HG02678 (cell line): ENCODE measurements around the gene ATG2A.

ENCODE experiments used
- ATAC-seq: cut with Tn5 transposase; IDR thresholded peaks from one replicate; pipeline ENCODE4 v1.9.1; 2021; ENCODE audit warnings: mild to moderate bottlenecking, moderate library complexity; ENCODE audit not compliant: unreplicated experiment

The ATG2A gene

DNA sequence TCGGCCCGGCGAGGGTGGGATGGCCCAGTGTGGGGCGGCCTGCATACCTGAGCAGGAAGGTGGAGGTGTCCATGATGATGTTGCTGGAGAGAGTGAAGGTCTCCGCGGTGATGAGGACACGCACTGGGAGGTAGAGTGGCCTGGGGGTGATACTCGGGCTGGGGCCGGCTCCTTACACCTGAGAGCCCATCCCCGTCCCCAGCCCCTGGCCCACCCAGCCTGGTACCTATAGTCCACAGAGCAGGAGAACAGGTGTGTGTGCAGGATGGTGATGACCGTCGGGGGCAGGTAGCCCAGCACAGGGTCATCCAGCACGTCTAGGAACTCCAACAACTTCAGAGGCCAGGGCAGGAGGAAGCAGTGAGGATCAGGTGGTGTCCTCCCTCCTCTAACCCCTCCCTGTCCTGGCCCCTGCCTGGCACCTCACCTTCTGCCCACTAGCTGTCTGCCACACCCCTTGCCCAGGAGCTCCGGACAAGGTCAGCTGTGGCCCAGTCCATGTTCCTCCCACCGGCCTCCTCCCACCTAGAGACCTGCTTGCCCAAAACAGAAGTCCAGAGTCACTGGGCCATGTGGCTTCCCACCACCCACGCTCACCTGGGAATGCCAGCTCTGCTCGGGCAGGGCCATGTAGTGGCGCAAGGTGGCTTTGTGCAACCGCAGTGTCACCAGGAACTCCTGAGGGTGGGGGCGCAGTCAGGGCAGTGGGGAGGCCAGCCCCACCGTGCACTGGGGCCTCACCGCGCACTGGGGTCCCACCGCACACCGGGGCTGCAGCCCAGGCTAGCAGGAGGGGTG, 11.3 kb downstream of the ATG2A start:
- no peak for ATAC-seq

DNA sequence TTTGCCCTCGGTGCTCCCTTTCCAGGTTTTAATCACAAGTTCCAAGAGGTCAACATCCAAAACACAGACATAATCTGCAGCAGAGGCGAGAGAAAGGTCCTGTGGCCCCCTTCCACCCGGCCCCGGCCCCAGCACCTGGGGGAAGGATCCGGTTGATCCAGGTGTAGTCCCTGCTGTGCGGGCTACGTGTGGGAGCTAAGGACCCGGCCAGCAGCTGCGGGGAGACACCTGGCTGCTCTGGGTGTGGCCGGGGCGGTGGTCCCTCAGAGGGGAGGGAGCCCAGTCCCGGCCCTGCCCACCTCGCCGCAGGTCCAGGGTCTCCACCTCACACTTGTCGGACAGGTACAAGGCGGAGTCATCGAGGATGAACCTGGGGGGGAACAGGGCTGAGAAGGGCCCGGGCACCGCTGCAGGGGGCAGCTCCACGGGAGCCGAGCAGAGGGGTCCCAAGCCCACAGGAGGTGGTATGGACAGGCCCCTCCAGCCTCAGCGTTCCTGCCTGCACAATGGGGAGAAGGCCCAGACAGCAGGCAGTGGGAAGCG, 13.6 kb downstream of the ATG2A start:
- no peak for ATAC-seq

DNA sequence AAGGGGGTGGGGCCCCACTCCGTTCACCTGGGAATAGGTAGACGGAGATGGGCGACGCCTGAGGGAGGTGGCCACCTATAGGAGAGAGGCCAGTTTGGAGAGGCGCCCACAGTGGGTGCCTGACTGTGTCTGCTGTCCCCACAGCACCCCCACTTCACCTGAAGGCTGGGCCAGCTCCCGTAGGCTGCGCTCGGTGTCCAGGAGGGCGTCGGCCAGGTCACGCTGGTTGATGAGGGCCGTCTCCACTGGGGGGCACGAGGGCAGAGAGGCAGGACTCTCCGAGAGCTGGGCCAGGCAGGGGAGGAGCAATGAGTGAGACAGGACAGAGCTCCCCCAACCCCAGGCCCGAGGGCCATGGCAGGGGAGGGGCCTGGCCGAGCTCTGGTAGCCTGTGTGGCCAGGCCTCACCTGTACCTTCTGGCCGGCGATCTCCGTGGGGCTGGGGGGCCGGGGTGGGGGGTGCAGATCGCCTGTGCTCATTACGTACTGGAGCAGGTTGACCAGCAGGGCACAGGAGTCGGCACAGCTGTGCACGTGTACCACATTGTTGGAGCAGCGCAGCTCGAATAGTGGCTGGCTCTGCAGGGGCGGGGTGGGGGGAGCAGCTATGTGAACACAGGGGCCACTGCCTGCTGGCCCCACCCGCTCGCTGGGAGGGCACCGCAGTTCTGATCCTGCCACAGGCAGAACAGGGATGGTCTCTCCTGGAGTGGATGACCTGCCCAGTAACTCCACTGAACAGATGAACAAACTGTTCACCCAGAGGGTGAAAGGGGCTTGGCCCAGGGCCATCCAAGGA, 14.7 kb downstream of the ATG2A start:
- ATAC-seq = no peak

DNA sequence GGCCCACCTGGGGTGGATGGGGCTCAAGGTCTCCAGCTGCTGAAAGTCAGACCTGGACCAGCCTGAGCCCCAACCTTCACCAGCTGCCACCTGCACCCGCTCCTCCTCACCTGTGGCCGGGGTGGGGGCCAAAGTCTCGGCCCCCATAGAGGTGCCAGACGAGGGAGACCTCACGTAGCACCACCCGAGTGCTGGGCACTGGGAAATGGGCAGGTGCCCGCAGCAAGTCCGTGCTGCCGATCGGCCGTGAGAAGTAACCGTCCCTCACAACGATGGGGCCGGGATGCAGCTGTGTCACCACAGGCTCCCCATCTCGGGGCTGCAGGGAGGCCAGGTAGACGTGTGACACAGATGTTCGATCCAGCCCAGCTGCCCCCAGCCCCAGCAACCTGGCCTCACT, 16.2 kb downstream of the ATG2A start:
- no peak for ATAC-seq

DNA sequence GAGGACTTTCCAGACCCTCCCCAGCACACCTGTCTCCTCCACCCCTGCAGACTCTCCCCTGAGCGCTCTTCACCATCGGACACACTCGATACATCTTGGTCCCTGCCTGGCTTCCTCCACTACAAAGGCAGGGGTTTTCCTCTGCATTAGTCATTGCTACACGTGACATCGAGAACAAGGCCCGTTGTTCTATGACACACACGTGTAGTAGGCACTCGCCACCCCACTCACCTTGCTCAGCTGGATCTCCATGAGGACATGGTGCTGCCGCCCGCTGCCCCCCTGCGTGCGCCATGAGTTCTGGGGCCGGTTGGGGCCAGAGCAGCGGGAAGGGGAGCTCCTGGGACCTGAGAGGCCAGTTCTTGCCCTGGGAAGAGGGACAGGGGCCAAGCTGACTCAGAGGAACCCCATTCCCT, 16.7 kb downstream of the ATG2A start:
- no peak for ATAC-seq

DNA sequence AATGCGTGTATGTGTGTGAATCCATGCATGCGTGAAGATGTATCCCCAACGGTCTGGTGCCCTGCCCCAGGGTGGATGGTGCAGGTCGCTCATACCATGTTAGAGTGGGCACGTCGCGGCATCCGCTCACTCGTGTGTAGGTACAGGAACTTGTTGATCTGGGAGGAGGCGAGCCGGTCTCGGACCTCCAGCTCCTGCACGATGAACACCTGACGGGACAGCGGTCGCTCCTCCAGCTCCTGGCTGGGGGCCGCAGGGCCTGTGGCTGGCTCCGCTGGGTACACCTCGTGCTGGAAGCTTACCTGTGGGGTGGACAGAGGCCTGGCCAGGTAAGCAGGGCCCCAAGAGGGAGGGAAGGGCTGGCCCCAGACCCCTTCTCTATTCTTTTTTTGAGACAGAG, 18.5 kb downstream of the ATG2A start:
- no peak for ATAC-seq

DNA sequence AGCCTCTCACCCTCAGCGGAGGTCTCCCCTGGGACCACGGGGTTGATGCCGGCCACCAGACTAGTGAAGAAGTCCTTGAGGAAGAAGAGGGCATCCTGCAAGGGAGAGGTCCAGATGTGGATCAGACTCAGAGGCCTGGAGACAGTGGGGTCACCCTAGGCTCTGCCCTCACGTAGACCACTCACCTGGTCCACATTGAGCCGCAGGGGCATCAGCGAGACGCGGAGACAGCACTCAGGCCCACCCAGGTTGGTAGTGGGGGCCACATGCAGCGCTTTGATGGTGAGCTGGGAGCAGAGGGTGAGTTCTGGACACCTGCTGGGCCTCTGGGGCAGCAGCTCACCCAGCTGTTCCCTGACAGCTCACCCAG, 18.9 kb downstream of the ATG2A start:
- no peak for ATAC-seq

DNA sequence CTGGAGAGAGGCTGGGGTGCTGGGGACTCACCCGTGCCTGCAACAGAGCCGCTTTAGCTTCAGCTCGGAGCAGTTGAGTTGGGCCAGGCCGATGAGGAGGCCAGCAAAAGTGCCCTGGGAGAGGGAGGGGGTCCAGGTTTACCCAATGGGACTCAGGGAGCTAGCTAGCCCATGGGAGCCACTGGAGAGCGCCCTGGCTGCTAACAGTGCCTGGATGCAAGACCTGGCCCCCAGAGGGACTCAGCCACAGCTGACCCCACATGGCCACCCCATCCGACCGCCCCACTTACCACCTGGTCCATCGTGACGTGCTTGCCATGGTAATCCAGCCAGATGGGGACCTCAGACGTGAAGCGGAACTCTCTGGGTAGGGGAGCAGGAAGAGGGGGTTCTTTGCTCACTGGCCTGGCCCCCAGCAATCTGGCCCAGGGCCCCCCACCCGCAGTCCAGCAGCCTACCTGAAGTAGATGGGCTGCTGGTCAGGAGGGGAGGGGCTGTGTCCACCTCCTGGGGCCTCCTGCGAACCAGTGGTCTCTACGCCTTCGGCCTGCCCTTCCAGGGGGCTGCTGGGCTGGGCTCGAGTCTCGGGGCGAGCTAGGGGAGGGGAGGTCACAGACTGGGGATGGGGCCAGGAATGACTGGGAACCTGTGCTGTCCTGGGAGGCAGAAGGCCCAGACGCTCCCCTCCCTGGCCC, 19.5 kb downstream of the ATG2A start:
- no peak for ATAC-seq

DNA sequence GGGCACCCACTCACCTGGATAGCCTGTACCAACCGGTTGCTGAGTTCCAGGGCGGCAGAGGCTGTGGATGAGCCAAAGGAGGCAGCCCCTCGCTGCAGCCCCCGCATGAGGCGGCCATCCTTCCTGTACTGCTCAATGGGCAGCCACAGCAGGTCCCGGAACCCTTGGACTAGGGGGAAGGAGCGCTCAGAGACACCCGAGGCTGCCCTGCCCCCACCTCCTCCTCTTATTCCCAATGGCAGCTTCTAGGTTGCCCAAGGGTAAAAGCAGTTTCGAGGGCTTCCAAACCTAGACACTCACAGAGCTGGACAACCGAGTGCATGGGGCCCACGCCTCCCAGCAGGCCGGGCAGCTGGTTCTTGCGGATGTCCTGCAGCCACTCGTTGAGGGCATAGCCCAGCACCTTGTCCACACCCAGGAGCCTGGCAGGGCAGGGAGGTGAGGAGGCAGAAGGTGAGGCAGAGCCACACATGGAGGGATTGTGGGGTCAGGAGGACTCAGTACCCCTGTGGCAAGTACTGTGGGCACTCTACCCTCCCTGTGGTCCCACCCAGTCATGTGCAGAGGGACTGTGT, 20.5 kb downstream of the ATG2A start:
- no peak for ATAC-seq

DNA sequence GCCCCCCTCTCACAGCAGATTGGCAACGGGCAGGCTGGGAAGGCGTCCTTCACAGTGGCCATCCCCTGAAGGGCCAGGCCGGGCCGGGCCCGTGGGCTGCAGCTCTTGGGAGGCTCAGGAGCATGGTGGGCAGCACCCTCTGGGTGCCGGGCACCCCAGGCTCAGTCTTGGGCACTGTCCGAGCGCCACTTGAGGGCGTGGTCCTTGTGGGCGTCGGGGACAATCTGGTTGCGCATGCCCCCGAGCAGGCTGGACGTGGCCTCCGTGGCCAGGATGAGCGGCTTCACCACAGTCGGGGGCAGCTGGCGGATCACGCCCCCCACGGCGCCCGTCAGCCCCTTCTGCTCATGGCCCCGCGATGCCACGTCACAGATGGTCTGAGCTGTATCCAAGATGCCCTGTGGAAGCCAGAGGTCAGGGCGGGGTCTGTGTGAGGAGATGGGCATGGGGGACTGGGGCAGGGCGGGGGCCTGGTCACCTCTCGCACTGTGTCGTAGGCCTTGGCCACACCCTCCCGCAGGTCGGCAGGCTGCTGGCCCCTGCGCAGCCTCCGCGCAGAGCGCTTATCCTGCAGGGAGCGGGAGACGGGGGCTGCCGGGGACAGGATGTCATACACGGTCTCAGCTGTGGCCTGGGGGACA, 22.1 kb downstream of the ATG2A start:
- ATAC-seq = no peak

DNA sequence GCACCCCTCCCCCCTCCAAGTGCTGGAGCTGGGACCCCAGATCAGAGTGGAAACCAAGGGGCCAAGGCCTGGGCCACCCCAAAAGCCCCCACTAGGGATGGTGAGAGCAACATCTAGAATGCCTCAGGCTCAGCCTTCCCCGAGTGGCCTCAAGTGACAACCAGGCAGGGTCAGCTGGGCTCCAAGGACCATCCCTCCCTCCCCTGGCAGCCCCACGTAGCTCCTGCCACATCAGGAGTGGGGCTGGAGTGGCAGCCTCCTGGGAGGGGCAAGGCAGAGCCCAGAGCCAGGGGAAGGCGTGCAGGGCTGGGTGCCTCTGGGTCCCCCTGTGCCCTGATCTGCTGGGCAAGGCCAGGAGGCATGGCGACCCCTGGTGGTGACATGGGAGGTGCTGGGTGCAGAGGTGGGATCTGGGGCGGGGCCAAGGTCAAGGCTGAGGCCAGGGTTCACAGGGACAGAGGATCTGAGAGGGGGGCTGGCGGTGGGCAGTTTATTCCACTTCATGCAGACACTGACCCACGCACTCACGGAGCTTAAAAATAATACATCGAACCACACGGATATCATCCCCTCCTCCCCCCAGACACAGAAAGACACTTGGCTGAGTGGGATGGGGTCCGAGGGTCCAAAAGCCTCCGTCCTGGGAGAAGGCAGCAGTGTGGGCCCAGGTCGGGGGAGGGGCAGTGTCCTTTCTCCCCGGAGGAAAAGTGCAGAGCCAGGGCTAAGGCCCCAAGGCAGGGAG, 22.8 kb downstream of the ATG2A start:
- peak; percentile 75 for ATAC-seq

DNA sequence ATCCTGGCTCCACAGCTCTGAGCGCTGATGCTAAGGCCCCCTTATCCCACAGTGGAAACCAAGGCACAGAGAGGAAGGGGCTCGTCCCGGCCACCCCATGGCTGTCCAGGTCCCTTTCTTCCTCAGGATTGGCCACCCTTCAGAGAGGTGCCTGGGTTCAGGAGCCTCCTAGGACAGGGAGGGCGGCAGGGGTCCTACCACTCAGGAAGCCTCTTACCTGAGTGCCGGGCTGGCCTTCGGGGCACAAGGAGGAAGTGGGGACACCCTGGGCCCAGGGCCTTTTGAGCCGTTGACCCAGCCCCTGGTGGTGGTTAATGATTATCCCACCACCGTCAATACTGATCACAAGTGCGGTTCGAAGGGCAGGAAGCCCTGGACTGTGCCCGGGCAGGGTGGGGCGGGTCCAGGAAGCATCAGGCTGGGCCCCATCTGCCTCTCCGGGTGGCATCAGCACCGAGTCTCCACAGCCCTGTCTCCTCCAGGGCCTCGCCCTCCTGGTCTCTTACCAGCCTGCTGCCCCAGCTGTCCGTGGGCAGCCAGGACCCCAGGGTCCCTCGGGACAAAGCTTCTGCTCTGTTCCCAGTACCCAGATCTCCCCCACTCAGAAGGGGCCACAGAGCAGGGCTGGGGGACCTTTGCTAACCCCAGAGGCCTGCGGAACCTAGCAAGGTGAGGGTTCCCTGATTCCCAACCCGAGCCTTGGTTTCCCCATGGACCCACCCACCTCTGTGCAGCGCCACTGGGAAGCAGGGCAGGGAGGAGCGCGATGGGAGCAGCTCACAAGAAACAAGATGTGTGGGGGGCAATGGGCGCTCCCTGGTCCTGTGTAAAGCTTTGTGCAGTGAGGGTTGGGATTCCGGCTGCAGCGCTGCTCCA, 23.6 kb downstream of the ATG2A start:
- ATAC-seq = no peak

DNA sequence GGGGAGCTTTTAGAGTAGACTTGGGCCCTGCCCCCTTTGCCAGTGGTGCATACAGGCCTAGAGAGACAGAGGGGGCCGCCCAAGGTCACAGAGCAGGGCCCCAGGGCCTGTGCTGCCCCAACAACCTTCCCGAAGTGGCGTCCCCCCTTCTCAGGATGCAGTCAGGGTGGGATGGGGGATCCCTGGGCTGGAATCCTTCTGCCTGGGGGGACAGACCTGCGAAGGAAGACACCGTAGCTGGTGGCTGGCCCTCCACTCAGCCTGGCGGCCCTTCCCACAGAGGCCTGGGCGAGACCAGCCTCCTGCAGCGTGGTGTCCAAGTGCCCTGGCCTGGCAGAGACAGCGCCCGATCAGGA, 24.2 kb downstream of the ATG2A start:
- ATAC-seq = no peak

DNA sequence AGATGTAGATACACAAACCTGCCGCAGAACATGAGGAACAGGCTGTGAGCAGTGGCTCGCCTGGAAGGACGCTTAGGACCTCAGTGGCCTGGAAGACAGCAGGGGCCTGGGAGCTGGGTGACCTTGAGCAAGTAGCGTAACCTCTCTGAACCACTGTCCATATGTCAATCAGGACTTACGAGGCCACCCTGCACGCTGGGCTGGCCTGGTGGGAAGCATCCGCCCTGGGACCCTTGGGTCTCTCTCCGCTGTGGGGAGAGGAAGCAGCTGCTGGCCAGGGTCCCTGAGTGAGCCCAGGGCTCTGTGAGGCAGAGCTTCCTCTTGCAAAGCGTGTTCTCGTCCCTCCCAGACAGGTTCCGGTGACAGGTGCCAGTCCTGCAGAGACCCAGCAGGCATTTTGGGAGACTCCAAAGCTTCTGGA, 24.6 kb downstream of the ATG2A start:
- ATAC-seq = no peak

DNA sequence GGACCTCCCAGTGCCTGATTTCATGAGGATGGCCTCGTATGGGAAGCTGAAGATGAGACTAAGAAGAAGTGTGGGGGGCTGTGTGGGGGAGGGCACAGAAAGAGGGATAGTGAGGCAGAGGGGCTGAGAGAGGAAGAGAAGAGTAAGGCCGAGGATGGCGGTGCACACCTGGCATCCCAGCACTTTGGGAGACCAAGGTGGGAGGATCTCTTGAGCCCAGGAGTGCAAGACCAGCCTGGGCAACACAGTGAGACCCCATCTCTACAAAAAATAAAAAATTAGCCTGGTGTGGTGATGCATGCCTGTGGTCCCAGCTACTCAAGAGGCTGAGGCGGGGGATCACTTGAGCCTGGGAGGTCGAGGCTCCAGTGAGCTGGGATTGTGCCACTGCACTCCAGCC, 25.1 kb downstream of the ATG2A start:
- ATAC-seq = no peak

DNA sequence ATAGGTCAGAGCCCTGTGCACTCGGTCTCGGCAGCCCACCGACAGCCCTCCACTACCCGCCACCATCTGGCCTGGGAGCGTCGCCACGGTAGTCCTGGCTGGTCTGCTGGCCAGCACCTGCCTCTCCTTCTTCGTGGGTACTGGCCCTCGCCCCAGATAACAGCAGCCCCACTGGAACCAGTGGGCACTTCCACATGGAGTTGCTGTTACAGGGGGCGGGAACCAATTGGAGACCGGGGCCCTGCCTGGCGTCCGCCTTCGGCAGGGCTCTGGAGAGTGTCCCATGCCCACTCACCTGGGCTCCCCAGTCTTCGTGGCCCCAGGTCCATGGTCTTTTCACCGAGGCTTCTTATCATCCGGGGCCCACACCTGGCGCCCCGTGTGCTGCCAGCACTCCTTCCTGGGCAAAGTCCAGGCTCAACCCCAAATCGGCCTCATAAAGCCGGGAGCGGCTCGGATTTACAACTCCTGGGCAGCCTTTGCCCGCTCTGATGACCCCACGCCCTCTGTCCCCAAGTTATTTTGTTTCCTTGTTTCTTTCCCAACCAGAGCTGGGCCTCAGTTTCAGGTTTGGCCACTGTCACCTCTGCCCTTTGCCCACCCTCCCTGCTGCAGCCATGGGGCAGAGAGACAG, 25.7 kb downstream of the ATG2A start:
- ATAC-seq = no peak

DNA sequence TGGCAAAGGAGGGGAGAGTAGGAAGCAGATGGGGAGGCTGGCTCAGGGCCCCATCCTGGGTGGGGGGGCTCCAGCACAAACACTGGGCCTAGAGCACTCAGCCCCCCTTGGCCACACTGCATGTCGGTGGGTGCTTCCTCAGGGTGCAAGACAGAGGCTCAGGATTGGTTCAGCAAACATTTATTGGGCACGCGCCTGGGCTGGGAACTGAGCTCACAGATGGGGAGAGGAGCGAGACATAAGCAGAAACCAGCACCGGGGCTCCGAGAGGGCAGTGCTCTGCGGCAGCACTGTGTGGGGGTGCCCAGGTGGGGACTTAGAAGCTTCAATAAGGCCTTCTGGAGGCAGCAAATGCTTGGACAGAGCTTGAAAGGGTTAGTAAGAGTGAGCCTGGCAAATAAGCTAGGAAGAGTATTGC, 26.5 kb downstream of the ATG2A start:
- ATAC-seq = no peak

DNA sequence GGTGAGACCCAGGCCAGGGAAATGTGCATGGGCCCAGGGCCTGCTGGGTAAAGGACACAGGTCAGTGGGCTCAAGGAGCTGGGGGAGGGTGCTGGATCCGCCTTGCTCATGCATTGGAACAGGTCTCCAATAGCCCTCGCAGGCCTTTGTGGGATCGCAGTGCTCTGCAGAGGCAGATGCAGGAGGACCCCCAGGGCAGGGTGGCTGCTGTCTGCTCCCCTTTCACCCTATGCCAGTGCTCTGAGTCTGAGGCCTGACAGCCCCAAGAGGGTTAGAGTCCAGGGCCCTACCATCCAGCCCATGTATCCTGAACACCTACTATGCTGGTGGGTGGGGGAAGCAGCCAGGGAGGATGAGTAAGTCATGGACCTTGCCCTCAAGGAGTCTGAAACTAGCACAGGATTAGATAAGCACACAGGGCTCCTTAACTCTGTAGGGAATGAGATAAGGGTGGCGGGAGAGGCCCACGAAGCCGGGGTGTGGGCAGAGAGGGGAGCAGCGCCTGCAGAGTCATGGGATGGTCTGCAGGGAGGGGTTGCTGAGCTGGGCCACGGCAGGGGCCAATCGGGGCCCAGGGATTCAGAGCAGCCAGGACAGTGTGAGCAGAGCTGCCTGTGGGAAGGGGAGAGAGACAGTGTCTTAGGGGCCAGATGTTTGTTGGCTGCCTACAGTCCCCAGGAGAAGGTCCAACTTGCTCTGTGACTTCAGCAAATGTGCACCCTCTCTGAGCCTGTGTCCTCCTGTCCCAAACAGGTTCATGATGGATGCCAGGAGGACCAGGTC, 28.1 kb downstream of the ATG2A start:
- ATAC-seq = no peak
